Adrenal gland (tissue), 12 donors: ENCODE data around the gene CCDC13. TPM values are rescaled to one million over a fixed set of nuclear protein-coding genes. Genes with fewer than 3 reads are reported as not detected.

Source experiments
- DNase-seq, 7 donors: peaks; one replicate each; pipeline ENCODE4 v3.0.0-alpha.2; 2019 to 2020
- H3K27ac ChIP-seq, 5 donors: fragments of 200-600 bp; sonication (generic) in 4 of 5; 1 replicate in 3 of 5; 2 replicates in 2 of 5; pipeline versions ENCODE4 v1.5.1 to v1.8.0; 2016 to 2020; ENCODE audit warnings: mild to moderate bottlenecking in 1 of 5
- H3K27me3 ChIP-seq: fragments of 200-600 bp; 2 replicates; pipeline ENCODE4 v1.8.0; 2021
- H3K36me3 ChIP-seq, 2 donors: fragments of 200-600 bp; replicated peaks in 1 of 2; 1 replicate in 1 of 2; 2 replicates in 1 of 2; pipeline versions ENCODE4 v1.5.1 to v1.8.0; 2018 to 2022
- H3K4me1 ChIP-seq, 2 donors: fragments of 200-600 bp; replicated peaks in 1 of 2; 1 replicate in 1 of 2; 2 replicates in 1 of 2; pipeline versions ENCODE4 v1.5.1 to v1.8.0; 2018 to 2021
- H3K4me3 ChIP-seq, 4 donors: fragments of 200-600 bp; sonication (generic) in 3 of 4; one replicate each; pipeline ENCODE4 v1.5.1; 2016 to 2018
- H3K9me3 ChIP-seq, 3 donors: fragments of 200-600 bp; sonication (generic) in 1 of 3; replicated peaks in 1 of 3; 1 replicate in 2 of 3; 2 replicates in 1 of 3; pipeline versions ENCODE4 v1.5.1 to v1.8.0; 2016 to 2021
- POLR2A ChIP-seq, 2 donors: fragments of 450-650 bp; IDR thresholded peaks; one replicate each; pipeline ENCODE4 v1.6.1; 2017; ENCODE audit warnings: antibody characterized with exemption in 2 of 2, mild to moderate bottlenecking in 2 of 2, moderate library complexity in 1 of 2
- WGBS, 4 donors: extraction: QIAGEN DNeasy Blood & Tissue Kit in 2 of 4; methylation state at CpG; one replicate each; pipeline versions ENCODE4 v1.1.5 to v1.1.7; 2013 to 2017; 5-methylcytosine and 5-hydroxymethylcytosine counted together
- intact Hi-C, 2 donors: fragments of 100-400 bp; cut with DNase I; formaldehyde crosslinking; loops; one replicate each; pipeline versions ENCODE4 v1.14.1 to v1.15.0; 2022 to 2023
- polyA plus RNA-seq, 3 donors: library from polyadenylated mRNA; stranded (reverse); fragments of 200-250 nt in 2 of 3; fragments of 350-450 nt in 1 of 3; fragmentation: Illumina TruSeq in 1 of 3; extraction: RNeasy Lipid Tissue Mini Kit (QIAGEN cat#74804) in 1 of 3; gene quantifications; one replicate each; pipeline ENCODE4 v1.2.3, GENCODE V29; 2013 to 2014
- total RNA-seq, 9 donors: library from RNA; depleted of rRNA in 4 of 9; stranded (reverse); fragments of >200 nt in 4 of 9; fragments of 120-200 nt in 1 of 9; fragmentation: NEBNext Ultra II Directional in 1 of 9; extraction: Animal tissue kit (Norgen Biotek cat#: 25700) in 1 of 9; gene quantifications; one replicate each; pipeline versions ENCODE4 v1.1.0 to v1.2.4, GENCODE V29; 2013 to 2023
- TF ChIP-seq, protein P1 (sequence below), 6 experiments: fragments of 450-650 bp in 4 of 6; fragments of 200-600 bp in 2 of 6; sonication (generic) in 1 of 6; IDR thresholded peaks; 1 replicate in 5 of 6; 2 replicates in 1 of 6; pipeline versions ENCODE4 v1.5.1 to v1.8.0; 2016 to 2021; ENCODE audit warnings: antibody characterized with exemption in 6 of 6, mild to moderate bottlenecking in 2 of 6, moderate library complexity in 1 of 6
- donor health status: healthy with polysubstance abuse.
- donor health status: Bipolar disorder and iron deficiency.
- donor health status: DM: yes; HTN: yes; CAD: no.
- donor health status: DM: no; HTN: no; CAD: no.
- donor health status: DM: no; HTN: no; CAD: no.
- donor health status: DM: yes; HTN: yes; CAD: no.

The CCDC13 gene
- total and polyA plus RNA-seq, 12 donors: 0.35 to 2.1 (median 1.1) TPM; not detected in 2

DNA sequence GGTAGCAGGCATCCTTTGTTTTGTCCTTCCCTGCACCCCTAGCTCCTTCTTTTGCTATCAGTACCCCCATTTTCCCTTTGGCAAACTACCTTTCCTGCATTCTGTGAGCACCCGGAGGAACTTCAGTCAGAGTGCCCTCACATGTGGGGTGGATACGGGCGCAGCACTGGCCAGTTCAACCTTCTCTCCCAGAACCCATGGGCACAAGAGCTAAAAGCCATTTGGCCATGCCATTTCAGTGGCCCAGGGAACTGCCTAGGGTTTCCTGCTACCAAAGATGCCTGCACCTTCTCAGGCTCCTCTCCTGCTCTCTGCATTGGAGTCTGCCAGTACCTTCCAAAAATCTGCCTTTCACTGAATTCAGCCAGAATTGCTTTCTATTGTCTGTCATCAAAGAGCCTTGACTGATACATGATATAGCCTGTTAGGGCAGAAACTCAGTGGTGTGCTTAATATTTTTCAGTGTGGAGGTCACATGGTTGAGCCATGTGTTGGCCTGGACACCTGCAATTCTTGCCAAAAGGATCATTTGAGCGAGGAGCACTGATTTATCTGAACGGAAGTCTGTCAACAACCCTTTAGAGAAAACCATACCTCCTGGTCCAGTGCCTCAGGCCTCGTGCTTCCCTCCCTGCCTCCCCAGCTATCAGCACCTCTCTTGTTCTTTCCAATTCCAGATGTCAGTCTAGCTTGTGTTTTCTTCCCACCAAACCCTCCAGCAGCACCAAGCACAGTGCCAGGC lies 43.5 kb downstream of the CCDC13 start:
- no peak for TF ChIP-seq POLR2A (IDR thresholded peaks at IDR 0.05)
- TF ChIP-seq, protein P1, sequence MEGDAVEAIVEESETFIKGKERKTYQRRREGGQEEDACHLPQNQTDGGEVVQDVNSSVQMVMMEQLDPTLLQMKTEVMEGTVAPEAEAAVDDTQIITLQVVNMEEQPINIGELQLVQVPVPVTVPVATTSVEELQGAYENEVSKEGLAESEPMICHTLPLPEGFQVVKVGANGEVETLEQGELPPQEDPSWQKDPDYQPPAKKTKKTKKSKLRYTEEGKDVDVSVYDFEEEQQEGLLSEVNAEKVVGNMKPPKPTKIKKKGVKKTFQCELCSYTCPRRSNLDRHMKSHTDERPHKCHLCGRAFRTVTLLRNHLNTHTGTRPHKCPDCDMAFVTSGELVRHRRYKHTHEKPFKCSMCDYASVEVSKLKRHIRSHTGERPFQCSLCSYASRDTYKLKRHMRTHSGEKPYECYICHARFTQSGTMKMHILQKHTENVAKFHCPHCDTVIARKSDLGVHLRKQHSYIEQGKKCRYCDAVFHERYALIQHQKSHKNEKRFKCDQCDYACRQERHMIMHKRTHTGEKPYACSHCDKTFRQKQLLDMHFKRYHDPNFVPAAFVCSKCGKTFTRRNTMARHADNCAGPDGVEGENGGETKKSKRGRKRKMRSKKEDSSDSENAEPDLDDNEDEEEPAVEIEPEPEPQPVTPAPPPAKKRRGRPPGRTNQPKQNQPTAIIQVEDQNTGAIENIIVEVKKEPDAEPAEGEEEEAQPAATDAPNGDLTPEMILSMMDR (IDR thresholded peaks at IDR 0.05): no peak
- Histone ChIP-seq H3K27me3 (no peaks in the 10 kb centered on the region), H3K27ac (no peak overlapping the region), H3K9me3 (no peaks in the 10 kb centered on the region), H3K36me3 (no peaks in the 10 kb centered on the region), H3K4me3 (no peak overlapping the region), H3K4me1 (no peaks in the 10 kb centered on the region)
- 79 to 87% (median 84%) methylated on average over 5 to 6 of the region's 6 CpGs for WGBS, 4 donors
- peak in 1 of 7 donors; percentile 75 for DNase-seq
- intact Hi-C loops: no loop called here

DNA sequence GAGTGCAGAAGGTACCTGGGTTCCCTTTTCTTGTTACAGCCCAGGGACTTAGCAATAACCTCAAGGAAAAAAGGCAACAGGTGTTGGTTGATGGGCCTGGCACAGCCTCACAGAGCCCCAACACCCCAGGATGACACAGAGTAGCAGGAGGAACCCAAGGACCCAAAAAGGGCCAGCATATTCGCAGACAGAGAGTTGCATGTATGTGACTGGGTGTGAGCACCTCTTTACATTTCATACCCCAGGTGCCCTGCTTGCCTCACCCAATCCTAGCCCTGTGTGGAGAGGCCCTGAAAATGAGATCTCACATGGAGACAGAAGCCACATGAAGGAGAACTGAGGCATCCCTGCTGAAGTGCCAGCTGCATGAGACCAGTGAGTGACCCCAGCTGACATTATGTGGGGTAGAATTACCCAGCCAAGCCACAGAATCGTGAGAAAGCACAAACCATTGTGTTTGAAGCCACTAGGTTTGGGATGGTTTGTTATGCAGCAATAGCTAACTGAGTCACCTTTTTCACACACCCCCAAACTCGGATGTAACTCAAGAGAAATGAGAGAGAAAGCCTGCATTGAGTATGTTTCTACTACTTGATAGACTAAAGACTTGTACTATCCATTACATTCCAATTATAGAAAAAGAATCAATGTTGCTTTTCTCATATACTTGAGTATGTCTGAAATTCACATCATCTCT lies 44.2 kb downstream of the CCDC13 start:
- intact Hi-C loops: no loop called here
- Histone ChIP-seq H3K4me3 (no peak overlapping the region), H3K9me3 (no peaks in the 10 kb centered on the region), H3K27ac (no peak overlapping the region), H3K4me1 (no peaks in the 10 kb centered on the region), H3K27me3 (no peaks in the 10 kb centered on the region), H3K36me3 (no peaks in the 10 kb centered on the region)
- TF ChIP-seq POLR2A (IDR thresholded peaks at IDR 0.05): no peak
- TF ChIP-seq, protein P1 (IDR thresholded peaks at IDR 0.05): no peak
- 68 to 94% (median 88%) methylated on average over 3 of the region's 3 CpGs for WGBS, 4 donors
- DNase-seq: peak in 1 of 7 donors; percentile 35

DNA sequence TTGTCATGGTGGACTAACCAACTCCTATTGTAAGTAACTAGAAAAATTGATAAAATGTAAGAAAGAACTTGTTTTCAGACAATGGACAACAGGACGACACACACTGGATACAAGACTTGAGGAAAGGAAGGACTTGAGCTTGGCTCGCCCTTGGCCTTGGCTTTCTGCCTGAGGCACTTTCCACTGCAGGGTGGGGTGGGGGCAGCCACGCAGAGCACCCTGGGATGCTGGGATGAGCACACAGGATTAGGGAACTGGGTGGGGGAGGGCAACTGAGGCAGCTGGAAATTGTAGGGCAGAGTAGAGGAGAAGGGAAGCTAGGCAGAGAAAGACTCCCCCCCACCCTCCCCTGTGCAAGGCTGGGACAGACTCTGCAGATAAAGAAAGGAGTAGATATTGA lies 45.0 kb downstream of the CCDC13 start:
- intact Hi-C loops: no loop called here

DNA sequence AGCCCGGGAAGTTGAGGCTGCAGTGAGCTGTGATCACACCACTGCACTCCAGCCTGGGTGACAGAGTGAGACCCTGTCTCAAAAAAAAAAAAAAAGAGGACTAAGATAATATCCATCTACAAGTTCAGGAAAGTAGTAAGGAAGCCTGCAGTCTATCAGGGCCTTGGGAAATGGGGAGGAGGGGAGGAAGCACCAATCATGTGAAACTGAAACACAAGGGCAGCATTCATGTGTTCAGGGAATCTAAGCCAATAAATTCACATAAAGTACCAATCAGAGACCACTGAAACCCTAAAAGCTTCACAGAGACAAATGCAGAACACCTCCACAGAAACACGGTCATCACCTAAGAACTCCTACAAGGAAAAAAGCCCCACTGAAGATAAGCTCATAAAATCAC lies 47.6 kb downstream of the CCDC13 start:
- DNase-seq: no peak
- 77 to 97% (median 92%) methylated on average over 2 of the region's 2 CpGs for WGBS, 4 donors

More for the DNA sequence above, 45.0 kb downstream of the CCDC13 start:
- no peaks in the 10 kb centered on the region for H3K36me3 ChIP-seq
- no peak for TF ChIP-seq POLR2A (IDR thresholded peaks at IDR 0.05)
- TF ChIP-seq, protein P1 (IDR thresholded peaks at IDR 0.05): no peak
- no peak overlapping the region for H3K27ac ChIP-seq
- DNase-seq: peak in 3 of 7 donors; percentile 17 to 50 (median 29)
- no peaks in the 10 kb centered on the region for H3K4me1 ChIP-seq
- H3K27me3 ChIP-seq: no peaks in the 10 kb centered on the region
- 24 to 36% (median 30%) methylated on average over 3 of the region's 3 CpGs for WGBS, 4 donors
- no peak overlapping the region for H3K4me3 ChIP-seq
- no peaks in the 10 kb centered on the region for H3K9me3 ChIP-seq

More for the DNA sequence above, 47.6 kb downstream of the CCDC13 start:
- no peaks in the 10 kb centered on the region for H3K4me1 ChIP-seq
- H3K9me3 ChIP-seq: no peaks in the 10 kb centered on the region
- H3K27me3 ChIP-seq: no peaks in the 10 kb centered on the region
- H3K27ac ChIP-seq: no peak overlapping the region
- no peaks in the 10 kb centered on the region for H3K36me3 ChIP-seq
- H3K4me3 ChIP-seq: no peak overlapping the region
- no peak for TF ChIP-seq POLR2A (IDR thresholded peaks at IDR 0.05)
- TF ChIP-seq, protein P1 (IDR thresholded peaks at IDR 0.05): no peak
- intact Hi-C loops: no loop called here
